DOHH2 (cell line): Measurements from ENCODE around the gene GAS7.

ENCODE experiments used
- CTCF ChIP-seq: fragments of 200-600 bp; sonication (generic); IDR thresholded peaks from one replicate; pipeline ENCODE4 v1.5.1; 2014; ENCODE audit warnings: antibody characterized with exemption, mild to moderate bottlenecking, low read depth, low read length; ENCODE audit not compliant: poor library complexity, severe bottlenecking
- EZH2phosphoT487 ChIP-seq: fragments of 200-600 bp; sonication (generic); IDR thresholded peaks from 2 replicates; pipeline ENCODE4 v1.6.1; 2017; ENCODE audit warnings: borderline replicate concordance, mild to moderate bottlenecking, antibody characterized with exemption, low read length, moderate library complexity, mixed read lengths

- TF ChIP-seq CTCF (no peak), EZH2phosphoT487 (no peak)
These were observed 53.4 kb downstream of the GAS7 start for GRCh38 chr17:10144982-10145381.
